C4-2B (cell line): ENCODE results near the gene KLHL36.
"Not testable (repeated sequence)": the region's sequence is repeated elsewhere in the genome, so short reads cannot be mapped to it uniquely, and the experiment has no call there.

ENCODE experiments used
- H3K27ac ChIP-seq: fragments of 450-650 bp; 2 replicates; pipeline ENCODE4 v1.5.1; 2017
- ZFX ChIP-seq: fragments of 450-650 bp; IDR thresholded peaks from 2 replicates; pipeline ENCODE4 v1.6.1; 2017
- TF ChIP-seq, protein P1 (sequence below): fragments of 450-650 bp; conservative IDR thresholded peaks from 2 replicates; pipeline ENCODE4 v1.5.1; 2017; ENCODE audit warnings: mild to moderate bottlenecking

Gene KLHL36

DNA sequence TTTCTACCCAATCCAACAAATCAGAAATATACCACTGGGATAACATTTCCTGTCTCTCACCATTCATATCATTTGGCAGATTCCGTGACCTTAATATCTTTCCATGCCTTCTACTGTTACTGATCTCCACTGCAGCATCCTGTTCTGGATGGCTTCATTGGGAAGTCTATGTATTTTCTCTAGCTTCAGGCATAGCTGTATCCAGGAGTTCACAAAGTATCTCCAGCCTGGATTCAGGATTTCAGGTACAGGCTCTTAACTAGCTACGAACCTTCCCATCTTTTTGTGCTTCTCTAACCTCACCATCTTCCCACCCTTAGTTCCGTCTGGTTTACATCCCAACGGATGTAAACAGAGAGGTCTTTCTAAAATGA lies 36.3 kb downstream of the KLHL36 start:
- TF ChIP-seq ZFX, result no peak
- TF ChIP-seq, protein P1, sequence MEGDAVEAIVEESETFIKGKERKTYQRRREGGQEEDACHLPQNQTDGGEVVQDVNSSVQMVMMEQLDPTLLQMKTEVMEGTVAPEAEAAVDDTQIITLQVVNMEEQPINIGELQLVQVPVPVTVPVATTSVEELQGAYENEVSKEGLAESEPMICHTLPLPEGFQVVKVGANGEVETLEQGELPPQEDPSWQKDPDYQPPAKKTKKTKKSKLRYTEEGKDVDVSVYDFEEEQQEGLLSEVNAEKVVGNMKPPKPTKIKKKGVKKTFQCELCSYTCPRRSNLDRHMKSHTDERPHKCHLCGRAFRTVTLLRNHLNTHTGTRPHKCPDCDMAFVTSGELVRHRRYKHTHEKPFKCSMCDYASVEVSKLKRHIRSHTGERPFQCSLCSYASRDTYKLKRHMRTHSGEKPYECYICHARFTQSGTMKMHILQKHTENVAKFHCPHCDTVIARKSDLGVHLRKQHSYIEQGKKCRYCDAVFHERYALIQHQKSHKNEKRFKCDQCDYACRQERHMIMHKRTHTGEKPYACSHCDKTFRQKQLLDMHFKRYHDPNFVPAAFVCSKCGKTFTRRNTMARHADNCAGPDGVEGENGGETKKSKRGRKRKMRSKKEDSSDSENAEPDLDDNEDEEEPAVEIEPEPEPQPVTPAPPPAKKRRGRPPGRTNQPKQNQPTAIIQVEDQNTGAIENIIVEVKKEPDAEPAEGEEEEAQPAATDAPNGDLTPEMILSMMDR, result no peak
- no peak overlapping the region for H3K27ac ChIP-seq

DNA sequence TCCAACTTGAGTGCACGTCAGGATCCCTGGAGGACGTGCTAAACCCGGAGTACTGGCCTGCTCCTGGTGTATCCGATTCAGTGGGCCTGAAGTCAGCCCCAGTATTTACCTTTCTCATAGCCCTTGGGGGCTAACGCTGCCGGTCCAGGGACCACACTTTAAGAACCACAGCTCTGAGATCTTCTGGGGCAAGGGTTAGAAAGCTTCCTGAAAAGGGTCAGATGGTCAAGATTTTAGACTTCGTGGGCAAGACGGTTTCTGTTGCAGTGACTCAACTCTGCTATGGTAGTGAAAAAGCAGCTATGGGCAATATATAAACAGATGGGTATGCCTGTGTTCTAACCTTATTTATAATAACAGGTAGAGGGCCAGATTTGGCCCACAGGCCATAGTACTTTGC lies 36.9 kb downstream of the KLHL36 start:
- TF ChIP-seq, protein P1, result no peak
- no peak for TF ChIP-seq ZFX
- no peak overlapping the region for H3K27ac ChIP-seq

DNA sequence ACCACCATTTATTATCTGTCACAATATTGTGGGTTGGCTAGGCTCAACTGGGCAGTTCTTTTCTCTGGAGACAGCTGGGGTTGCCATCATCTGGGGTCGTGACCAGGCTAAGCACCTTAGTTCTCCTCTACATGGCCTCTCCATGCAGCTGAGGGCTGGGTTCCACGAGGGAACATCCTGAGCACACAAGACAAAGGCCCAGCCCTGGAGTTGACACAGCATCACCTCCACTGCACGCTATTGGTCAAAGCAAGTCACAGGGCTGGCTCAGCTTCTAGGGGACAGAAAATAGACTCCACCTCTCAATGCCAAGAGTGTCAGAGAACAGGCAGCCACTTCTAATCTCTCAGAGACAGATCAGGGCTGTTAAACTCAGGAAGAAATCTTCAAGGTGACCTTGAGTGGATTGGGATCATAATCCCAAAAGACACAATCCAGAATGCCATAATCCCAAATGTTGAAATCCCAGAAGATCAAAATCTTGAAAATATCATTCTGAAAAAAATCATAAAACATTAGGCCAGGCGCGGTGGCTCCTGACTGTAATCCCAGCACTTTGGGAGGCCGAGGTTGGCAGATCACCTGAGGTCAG lies 38.5 kb downstream of the KLHL36 start:
- TF ChIP-seq, protein P1, result no peak
- TF ChIP-seq ZFX, result no peak
- H3K27ac ChIP-seq, result no peak overlapping the region

DNA sequence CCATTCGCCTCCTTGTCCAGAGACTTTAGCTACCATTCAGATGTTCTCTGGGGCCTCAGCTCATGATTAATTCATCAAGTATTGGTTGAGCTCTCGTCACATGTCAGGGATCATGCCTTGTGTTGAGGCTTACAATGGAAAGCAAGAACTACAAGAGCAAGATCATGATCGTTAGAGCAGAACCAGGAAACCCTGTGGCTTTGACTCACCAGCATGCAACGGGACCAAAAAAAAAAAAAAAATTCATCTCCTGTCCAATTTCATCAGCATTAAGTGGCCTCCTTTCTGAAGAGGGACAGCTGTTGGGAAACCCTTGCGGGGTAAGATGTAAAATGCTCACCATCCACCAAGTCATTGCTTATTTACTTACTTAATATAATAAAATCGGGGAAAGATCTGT lies 39.4 kb downstream of the KLHL36 start:
- TF ChIP-seq, protein P1, result no peak
- TF ChIP-seq ZFX, result no peak
- H3K27ac ChIP-seq, result no peak overlapping the region

DNA sequence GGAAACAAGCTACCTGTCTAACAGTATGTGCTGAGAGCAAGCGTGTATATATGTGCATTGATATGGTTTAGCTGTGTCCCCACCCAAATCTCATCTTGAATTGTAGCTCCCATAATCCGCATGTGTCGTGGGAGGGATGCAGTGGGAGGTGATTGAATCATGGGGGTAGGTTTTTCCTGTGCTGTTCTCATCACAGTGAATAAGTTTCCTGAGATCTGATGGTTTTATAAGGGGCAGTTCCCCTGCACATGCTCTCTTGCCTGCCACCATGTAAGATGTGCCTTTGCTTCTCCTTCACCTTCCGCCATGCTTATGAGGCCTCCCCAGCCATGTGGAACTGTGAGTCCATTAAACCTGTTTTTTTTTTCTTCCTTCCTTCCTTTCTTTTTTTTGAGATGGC lies 39.9 kb downstream of the KLHL36 start:
- not testable (repeated sequence) for H3K27ac ChIP-seq

DNA sequence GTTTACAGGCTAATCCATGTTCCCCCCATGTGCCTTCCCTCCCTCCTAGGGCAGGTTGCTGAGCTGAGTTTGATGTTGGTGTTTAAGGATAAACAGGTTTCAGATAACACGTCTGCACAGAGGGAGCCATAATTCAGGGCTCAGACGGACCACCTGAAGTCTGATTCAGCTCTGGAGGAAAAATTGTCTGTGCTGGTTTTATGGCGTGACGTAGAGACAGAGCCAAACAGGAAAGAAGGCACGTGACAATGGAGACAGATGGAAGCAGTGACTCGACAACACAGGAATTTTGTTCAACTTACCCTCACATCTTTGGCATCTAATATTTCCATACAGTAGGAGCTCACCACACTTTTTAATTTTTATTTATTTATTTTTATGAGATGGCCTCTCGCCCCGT lies 40.8 kb downstream of the KLHL36 start:
- TF ChIP-seq, protein P1, result no peak
- no peak for TF ChIP-seq ZFX
- no peak overlapping the region for H3K27ac ChIP-seq

DNA sequence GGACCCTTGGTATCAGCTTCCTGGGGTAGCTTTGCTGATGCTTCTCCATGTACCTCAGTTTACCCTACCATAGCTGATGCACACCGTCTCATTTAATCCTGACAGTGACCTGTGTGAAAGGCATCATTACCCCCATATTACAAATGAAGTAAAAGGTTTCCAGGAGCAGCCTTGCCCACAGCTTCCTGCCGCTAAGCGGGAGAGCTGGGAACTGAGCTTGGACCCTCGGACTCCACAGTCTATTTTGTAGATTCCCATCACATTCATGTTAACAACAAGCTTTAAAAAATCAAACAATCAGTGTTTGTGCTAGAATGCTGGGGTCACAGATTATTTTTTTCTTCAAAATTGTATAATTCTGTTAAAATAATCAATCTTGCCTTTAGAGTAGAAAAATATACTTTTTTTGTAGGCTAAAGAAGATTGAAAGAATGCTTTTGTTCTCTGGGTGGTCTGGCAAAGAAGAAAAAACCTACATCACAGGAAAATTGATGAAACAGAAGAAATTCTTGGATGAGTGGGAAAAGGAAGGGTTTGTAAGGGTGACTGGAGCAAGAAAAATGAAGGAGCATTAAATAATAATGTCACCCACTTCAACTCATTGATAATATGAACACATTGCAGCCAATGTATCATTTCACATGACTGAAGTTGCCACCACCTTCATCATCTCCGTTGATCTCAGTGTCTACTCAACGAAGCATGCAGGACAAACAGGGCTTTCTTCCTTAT lies 41.9 kb downstream of the KLHL36 start:
- TF ChIP-seq, protein P1, result no peak
- no peak for TF ChIP-seq ZFX
- no peak overlapping the region for H3K27ac ChIP-seq
